GM20000 (cell line): ENCODE results near the gene TXNL4A.

Experiments used
- DNase-seq: peaks from one replicate; pipeline ENCODE4 v3.0.0; 2012; ENCODE audit warnings: low spot score
- TF ChIP-seq, protein P1 (sequence below): IDR thresholded peaks from 2 replicates; pipeline ENCODE4 v1.5.1; 2012; ENCODE audit warnings: mild to moderate bottlenecking, control low read depth; ENCODE audit errors: extremely low read depth, missing control alignments

The TXNL4A gene

DNA sequence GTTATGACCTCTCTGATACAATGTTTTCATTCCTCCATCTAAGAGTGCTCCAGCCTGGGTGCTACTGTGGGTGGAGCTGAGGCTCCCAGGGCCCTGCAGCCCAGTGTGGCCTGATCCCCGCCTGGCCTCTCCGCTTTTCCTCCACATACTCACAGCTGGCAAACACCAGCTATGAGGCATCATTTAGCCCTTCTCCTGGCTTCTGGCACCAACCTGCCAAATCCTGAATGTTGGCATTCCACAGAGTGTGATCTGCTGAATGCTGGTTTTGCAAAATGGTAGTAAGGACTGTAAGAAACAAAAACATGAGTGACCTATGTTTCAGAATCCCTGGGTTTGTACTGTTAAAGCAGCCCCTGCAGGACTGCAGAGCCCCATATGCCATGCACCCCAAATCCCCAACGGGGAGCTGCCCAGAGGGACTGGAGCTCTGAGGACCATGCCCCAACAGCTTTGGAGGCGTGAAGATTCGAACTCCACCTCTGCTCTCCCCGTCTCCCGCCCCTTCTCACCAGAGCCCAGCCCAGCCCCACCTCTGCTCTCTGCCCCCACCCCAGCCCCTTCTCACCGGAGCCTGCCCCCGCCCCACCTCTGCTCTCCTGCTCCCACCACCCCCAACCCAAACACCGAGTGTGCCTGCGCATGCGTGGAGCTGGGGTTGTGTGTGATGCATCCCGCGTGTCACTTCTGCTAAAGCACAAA lies 41.2 kb downstream of the TXNL4A start:
- no peak for DNase-seq
- TF ChIP-seq, protein P1, sequence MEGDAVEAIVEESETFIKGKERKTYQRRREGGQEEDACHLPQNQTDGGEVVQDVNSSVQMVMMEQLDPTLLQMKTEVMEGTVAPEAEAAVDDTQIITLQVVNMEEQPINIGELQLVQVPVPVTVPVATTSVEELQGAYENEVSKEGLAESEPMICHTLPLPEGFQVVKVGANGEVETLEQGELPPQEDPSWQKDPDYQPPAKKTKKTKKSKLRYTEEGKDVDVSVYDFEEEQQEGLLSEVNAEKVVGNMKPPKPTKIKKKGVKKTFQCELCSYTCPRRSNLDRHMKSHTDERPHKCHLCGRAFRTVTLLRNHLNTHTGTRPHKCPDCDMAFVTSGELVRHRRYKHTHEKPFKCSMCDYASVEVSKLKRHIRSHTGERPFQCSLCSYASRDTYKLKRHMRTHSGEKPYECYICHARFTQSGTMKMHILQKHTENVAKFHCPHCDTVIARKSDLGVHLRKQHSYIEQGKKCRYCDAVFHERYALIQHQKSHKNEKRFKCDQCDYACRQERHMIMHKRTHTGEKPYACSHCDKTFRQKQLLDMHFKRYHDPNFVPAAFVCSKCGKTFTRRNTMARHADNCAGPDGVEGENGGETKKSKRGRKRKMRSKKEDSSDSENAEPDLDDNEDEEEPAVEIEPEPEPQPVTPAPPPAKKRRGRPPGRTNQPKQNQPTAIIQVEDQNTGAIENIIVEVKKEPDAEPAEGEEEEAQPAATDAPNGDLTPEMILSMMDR = no peak

DNA sequence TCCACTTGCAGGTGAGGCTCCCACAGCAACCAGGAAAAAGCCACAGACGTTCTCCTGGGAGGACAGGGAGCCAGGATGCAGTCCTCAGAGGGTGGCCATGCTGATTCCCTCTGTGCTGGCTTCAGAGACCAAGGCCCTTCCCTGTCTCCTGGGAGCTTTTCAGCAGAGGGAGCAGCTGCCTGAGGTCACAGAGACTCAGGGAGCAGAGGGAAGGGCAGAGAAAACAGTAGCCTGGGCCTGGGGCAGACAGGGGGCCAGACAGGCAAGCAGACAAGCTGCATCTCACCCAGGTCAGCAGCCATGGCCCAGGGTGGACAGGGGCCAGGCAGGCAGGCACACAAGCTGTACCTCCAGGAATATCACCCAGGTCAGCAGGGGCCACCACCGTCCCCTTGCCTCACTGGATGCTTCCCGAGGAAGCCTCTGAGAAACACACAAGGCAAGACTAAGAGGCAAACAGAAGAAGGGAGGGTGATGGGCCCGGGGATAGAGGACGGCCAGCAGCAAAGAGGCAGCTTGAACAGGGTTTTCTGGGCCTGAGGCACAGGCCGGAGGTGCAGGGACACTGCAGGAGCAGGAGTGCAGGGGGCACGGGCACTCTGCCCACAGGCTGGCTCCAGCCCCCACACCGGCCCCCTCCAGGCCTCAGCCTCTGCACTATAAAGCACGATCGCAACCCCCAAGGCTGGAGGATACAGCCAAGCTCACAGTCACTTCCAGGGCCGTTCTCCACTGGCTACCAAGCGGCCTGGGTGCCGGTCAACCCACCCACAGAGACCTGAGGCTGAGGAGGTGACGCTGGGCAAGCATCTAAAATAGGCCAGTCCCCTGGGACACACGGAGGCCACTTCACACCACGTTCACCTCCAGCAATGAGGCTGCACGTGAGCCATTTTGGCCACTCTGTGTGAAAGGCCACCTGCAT lies 43.0 kb downstream of the TXNL4A start:
- TF ChIP-seq, protein P1 = no peak

DNA sequence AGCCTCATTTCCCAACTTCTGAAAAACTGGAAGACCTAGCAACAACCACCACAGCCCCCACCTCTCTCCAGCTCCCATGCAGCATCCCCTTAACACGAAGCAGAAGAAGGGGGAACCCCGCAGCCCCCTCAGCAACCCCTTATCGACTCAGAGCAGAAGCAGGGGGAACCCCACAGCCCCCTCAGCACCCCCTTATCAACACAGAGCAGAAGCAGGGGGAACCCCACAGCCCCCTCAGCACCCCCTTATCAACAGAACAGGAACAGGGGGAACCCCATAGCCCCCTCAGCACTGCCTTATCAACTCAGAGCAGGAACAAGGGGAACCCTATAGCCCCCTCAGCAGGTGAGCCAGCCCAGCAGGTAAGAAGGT lies 43.6 kb downstream of the TXNL4A start:
- TF ChIP-seq, protein P1 = no peak
- DNase-seq = no peak

More for the DNA sequence above, 43.0 kb downstream of the TXNL4A start:
- no peak for DNase-seq

GRCh38 chr18:79944126-79944731 lies 44.1 kb downstream of the TXNL4A start:
- TF ChIP-seq, protein P1 = no peak
- peak; percentile 44 for DNase-seq

GRCh38 chr18:79943608-79944125 lies 44.7 kb downstream of the TXNL4A start:
- no peak for DNase-seq
- TF ChIP-seq, protein P1 = no peak

DNA sequence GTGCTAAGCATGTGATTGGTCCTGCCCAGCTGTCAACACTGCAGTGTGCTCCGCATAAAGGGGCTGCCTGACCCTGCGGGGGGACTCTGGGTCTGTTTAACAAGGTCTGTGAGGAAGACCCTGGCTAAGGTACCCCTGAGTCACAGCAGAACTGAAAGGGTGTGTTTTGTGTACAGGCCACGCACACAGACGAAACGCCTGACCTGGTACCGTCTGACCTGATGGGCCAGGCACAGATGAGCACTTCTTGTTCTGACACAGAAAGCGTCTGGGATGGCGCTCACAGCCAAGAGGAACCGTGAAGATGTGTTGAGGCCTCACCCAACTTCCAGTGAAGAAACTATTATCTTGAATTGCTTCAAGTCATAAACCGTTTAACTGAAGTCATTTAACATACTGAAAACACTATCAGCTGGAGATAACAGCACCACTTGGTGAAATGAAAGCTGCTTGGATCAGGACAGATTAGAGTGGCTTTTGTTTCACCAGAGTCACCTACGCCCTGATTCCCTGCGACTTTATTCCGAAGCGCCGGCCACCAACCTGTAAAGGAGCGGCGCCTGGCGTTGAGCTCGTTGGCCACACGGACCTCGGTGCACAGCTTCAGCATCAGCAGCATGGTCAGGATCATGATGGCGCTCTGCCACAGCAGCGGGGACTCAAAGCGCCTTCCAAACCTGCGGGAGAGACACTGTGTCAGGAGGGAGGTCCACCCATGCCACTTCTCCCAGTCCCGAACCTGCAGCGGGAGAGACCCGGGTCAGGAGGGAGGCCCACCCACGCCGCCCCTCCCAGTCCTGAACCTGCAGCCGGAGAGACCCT lies 45.4 kb downstream of the TXNL4A start:
- TF ChIP-seq, protein P1 = no peak
- no peak for DNase-seq
